ENCODE results near the gene OVOL2.

GRCh38 chr20:18039063-18039462 is 18.7 kb downstream of the OVOL2 start:
- TF ChIP-seq CTCF (IDR thresholded peaks at IDR 0.05) = no peak
- no peak for TF ChIP-seq EP300 (IDR thresholded peaks at IDR 0.05)

All from ovary (tissue), 3 donors.